Measurements from ENCODE around the gene ASTN2.
A peak's percentile ranks its signal among the peaks of the same experiment; 100 is the strongest.

The ASTN2 gene

GRCh38 chr9:117413346-117414219 lies 1.3 kb downstream of the ASTN2 start:
- DNase-seq (ENCODE audit: low read depth): no peak

GRCh38 chr9:117412841-117413240 lies 2.0 kb downstream of the ASTN2 start:
- DNase-seq (ENCODE audit: low read depth): no peak

DNA sequence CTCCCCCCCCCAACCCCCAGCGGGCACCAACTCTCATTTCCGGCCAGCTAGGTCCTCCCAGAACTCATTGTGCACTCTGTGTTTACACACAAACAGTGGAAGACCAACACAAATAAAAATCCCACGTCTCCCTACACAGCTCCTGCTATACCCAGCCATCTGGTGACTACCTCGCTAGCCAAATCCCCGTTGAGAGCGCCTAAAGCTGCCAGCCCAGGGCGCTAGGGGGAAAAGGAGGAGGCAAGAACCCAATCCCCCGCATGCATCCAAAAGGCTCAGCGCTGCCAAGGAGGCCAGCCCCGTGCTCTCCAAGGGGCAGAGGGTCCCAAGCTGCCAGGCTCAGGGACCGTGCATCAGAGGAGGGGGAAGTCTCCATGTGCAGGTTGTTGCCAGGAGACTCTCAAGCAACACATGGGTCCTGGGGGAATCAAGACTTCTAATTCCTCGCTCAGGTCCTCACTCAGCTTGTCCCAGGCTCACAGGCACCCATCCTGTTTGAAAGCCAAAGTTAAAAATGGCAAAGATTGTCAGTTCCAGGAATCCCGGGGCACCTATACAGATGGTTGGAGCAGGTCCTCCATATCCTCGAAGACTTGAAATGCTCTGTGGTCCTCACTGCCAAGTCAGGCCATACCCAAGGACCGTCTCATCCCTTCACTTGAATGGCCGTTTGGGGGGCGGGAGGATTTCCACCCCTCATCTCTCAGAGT lies 2.7 kb downstream of the ASTN2 start:
- no peak for DNase-seq (ENCODE audit: low read depth)

DNA sequence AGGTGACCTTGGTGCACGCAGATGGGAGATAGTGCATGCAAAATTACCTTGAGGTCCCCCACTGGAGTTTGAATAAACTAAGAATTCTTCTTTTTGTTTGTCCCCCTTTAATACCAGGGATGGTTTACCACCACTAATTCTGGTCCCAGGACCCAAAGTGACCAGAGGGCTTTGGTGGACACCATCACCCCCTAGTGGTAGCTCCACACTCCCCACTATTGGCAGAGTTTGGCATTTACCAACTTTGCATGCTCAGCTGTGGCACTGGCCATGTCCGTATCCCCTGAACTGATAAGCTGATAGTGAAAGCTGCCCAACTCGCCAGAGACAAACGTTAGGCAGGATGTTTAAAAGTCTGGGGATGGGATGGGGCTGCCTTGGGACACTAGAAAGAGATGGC lies 3.3 kb downstream of the ASTN2 start:
- peak; percentile 25 for DNase-seq (ENCODE audit: low read depth)

GRCh38 chr9:117409321-117409720 lies 5.5 kb downstream of the ASTN2 start:
- no peak for DNase-seq (ENCODE audit: low read depth)

DNA sequence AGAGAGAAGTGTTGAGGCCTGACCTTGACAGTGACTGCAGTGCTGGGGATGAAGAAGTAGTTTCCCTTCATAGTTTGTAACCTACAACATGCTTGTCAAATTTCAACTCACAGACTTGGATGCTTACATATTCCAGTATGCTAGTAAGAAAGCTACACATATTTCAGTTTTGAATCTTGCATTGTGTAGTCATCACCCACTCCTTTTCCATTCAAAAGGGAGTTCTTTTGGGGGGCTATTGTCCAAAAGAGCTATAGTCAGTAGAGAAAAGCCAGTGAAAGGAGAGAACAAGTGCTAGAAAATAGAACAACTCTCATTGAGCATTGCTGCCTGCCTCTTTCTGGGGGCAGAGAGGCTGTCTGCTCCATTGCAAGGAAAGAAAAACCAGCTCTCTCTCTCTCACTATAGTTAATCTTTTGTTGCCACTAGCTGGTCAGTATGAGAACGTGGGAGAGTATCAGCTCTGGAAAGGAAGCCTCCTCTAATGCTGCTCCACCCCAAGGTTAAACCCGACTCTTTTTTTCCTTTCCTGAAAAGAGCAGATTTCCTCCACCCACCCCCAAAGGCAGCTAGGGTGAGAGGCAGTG lies 7.3 kb downstream of the ASTN2 start:
- no peak for DNase-seq (ENCODE audit: low read depth)

DNA sequence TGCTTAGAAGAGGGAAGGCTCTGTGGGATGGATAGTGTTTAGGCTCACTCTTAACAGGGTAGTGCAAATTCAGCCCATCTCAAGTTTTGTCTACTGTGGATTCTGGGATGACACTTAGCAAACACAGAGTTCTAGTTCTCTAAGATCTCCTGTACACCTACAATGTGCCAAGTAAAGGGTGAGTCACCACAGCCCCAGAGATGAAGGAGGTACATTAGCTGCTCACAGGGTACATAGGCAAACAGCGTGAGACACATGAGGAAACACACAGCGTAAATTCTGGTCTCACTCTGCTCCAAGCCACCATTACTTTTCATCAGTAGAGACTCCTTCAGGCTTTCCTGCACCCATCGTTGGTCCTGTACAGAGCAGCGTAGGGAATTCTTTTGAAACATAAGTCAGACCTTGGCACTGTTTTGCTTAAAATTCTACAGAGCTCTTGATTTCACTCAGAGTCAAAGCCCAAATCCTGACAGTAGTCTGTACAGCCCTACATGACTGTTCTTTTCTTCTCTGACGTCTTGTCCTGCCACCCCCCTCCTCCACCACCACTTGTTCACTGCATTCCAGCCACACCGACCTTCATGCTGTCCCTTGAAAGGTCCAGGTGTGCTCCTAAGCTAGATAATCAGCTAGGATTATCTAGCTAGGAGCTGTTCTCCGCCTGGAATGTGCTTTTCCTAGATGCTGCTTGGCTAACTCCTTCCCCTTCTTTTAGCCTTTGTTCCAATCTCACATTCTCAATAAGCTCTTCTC lies 8.7 kb downstream of the ASTN2 start:
- DNase-seq (ENCODE audit: low read depth): no peak

GRCh38 chr9:117403848-117404247 lies 11.0 kb downstream of the ASTN2 start:
- DNase-seq (ENCODE audit: low read depth): no peak

DNA sequence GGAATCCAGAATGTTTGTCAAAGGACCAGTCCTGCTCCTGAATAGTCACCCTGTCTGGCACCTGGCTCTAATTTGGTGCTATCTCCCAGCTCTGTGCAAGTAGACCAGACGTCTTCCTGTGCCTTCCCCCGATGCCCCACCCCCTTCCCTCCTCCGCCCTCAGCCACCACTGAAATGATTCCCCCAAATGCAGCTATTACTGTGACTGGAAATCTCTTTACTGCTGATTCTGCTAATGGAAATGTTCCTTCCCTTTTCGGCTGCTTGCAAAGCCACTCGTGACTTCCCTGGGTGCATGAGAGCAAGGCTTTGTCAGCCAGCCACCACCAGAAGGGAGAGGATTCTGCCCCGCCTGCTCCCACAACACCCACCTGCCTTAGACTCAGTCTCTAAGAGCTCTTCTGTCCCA lies 11.4 kb downstream of the ASTN2 start:
- no peak for DNase-seq (ENCODE audit: low read depth)

DNA sequence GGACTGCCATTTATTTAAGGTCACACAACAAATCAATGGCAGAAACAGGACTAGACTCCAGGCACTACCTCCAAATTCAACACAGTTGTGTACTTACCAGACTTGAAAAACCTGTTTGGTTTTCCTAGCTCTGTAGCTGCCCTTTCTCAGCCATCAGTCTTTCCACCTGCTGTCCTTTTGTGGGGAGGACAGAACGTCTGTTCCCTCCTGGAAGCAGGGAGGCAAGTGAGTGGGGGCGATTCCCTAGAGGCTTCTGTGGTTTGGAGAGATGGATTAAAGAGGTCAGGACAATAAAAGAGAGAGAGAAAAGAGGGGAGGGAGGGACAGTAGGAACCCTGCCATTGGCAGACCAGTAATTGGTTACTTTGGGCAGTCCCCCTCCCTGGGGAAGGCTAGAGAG lies 14.7 kb downstream of the ASTN2 start:
- no peak for DNase-seq (ENCODE audit: low read depth)

DNA sequence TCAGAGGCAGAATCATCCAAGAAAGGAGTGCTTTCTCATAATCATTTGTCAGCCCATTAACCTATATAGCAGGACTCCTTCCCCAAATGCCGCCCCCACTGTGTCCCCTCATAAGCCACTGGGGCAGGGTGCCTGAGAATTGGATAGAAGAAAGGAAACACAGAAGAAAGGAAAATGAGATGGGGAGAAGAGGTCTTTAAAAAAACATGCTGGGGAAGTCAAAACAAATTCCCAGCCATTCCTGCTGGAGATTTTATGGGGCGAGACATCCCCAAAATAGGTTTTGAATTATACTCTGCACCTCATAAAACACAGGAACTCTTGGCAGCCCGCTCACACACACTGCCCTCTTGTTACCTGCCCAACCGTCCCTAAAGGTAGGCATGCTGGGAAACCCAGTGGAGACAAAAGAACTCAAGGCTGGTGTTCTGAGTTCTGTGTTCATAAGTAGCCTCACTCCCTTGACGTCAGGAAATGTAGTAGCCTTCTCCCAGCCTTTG lies 19.7 kb downstream of the ASTN2 start:
- DNase-seq (ENCODE audit: low read depth): no peak

GRCh38 chr9:117394655-117395054 lies 20.2 kb downstream of the ASTN2 start:
- no peak for DNase-seq (ENCODE audit: low read depth)

DNA sequence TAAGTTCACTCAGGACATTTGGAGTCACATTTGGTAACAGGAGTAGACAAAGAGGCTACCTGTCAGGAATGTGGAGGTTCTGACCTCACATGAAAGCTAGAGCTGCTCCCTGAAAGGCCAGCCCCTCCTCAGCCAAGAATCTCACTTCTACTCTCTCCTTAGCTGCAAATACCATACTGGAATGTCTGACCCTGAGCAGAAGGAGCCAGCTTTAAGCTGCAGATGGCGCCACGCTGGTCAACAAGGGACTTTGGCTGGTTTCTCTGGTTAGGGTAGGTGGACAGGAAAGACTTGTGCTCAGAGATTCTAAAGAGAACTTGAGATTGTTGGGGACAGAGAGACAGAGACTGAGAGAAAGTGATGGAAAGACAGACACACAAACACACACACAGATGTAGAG lies 21.9 kb downstream of the ASTN2 start:
- no peak for DNase-seq (ENCODE audit: low read depth)

- no peak for DNase-seq (ENCODE audit: low read depth)
These were observed 27.4 kb downstream of the ASTN2 start for GRCh38 chr9:117387422-117387821.

GRCh38 chr9:117379341-117379740 lies 35.5 kb downstream of the ASTN2 start:
- DNase-seq (ENCODE audit: low read depth): no peak

DNA sequence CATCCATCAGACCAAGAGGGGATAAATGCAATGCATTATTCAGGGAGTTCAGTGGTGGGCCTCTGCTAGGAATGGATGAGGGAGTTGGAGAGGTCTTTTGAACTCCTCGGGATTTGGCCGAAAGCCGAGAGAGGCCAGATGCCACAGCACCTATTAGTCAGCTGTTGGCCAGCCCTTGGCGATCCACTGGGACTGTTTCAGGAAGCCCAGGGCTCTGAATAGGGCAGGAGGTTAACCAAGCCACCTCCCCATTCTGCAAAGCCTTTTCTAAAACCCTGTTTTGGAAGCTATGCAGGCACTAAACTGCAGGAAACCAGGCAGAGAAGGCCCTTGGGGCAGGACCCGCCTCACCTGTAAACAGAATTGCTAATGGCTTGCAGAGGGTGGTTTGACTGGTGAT lies 37.8 kb downstream of the ASTN2 start:
- no peak for DNase-seq (ENCODE audit: low read depth)

GRCh38 chr9:117375956-117376355 lies 38.9 kb downstream of the ASTN2 start:
- DNase-seq (ENCODE audit: low read depth): no peak

DNA sequence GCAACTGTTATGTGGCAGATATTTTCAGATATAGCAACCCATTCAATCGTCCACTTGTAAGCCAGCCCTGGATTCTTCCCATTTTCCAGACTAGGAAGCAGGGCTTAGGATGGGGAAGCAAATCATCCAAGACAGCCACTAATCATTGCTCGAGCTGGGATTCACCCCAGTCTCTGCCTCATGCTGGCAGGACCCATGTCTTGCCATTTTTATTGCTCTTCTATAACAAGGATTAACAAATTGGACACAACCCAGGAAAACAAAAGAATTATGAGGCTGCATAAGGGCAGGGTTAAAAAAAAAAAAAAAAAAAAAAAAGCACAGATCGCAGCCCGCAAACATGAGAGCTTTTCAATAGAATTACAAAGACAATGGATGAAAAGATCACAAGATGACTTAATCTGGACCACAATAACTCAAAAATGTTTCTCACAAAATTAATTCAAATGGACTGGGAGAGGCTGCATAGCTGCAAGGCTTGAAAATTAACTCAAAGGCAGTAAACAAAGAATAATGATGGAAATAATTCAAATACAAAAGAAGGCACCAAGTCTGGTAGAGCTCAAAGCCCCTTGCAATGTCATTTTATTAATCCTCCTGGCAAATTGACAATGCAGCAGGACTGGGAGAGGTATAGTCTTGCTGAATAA lies 40.7 kb downstream of the ASTN2 start:
- DNase-seq (ENCODE audit: low read depth): no peak

DNA sequence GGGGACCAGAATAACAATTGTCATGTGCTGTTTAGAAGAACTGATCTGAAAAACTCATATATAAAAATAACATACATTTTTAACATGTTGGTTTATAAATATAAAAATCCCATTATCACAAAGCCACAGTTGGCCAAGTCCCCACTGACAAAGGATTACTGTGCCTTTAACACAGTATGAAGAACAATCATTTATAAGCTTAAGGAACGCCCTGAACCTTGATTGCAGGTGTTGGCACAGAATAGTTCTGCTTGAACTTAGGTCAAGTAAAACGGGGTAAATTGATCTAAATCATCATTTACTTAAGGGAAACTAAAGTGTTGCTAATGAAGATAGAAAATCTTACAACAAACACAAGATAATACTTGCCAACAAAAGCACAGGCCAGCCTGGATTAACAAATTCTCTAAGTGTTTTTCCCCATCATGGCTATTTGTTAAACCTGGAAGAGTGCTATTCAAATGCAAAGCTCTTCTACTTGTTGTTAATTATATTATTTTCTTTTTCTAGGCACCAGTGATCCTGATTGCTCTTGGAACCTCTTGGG lies 46.1 kb downstream of the ASTN2 start:
- DNase-seq (ENCODE audit: low read depth): no peak

- DNase-seq (ENCODE audit: low read depth): no peak
These were observed 49.4 kb downstream of the ASTN2 start for GRCh38 chr9:117365438-117365837.

- DNase-seq (ENCODE audit: low read depth): no peak
These were observed 51.9 kb downstream of the ASTN2 start for GRCh38 chr9:117363006-117363405.
